Motor neuron (in vitro differentiated cells): ENCODE results near the gene MT1F. TPM values are rescaled to one million over a fixed set of nuclear protein-coding genes. Genes with fewer than 3 reads are reported as not detected.

Source experiments
- ATAC-seq, 8 experiments: fragments of 200-7000 bp; cut with Tn5 transposase; replicated peaks in 6 of 8; 2 replicates each; pipeline ENCODE4 v1.8.0; 2021; ENCODE audit warnings: mild to moderate bottlenecking in 8 of 8, moderate library complexity in 8 of 8
- H3K27ac ChIP-seq, 2 donors: fragments of 250-450 bp; sonication (Bioruptor Pico); 2 replicates each; pipeline ENCODE4 v1.9.0; 2021; ENCODE audit warnings: antibody characterized with exemption in 2 of 2, mild to moderate bottlenecking in 2 of 2, moderate library complexity in 1 of 2
- H3K4me1 ChIP-seq, 2 donors: fragments of 250-450 bp; sonication (Bioruptor Pico); replicated peaks in 1 of 2; 2 replicates each; pipeline ENCODE4 v1.6.1; 2021; ENCODE audit warnings: antibody characterized with exemption in 2 of 2, mild to moderate bottlenecking in 2 of 2, moderate library complexity in 1 of 2
- H3K4me3 ChIP-seq, 5 donors: fragments of 250-450 bp; sonication (Bioruptor Pico); 2 replicates each; pipeline ENCODE4 v1.9.0; 2021; ENCODE audit warnings: antibody characterized with exemption in 5 of 5, mild to moderate bottlenecking in 5 of 5, moderate library complexity in 4 of 5
- WGBS, 10 experiments: fragments of 450-650 bp; shearing (Covaris generic); methylation state at CpG; one replicate each; pipeline ENCODE4 v1.0.0; 2022; 5-methylcytosine and 5-hydroxymethylcytosine counted together
- in situ Hi-C, 9 experiments: fragments of 400-800 bp; cut with MboI; loops; one replicate each; pipeline ENCODE4 v1.15.0; 2021; ENCODE audit warnings: low sequenced_read_pairs in 9 of 9, low pct_unique_long_range_greater_than_20kb in 2 of 9; ENCODE audit not compliant: unreplicated experiment in 9 of 9
- total RNA-seq, 8 experiments: library from RNA; unstranded; fragments of 300-600 nt; gene quantifications; 2 replicates each; pipeline versions ENCODE4 v1.2.3 to v1.2.4, GENCODE V29; 2022

MT1F gene
- total RNA-seq, 8 experiments from 2014 or later, result 1.8 to 156 (median 11.3) TPM; not detected in 1

GRCh38 chr16:56640076-56640475 is 17.7 kb upstream of the MT1F start:
- in situ Hi-C loops, result no loop called here
- Histone ChIP-seq H3K27ac (no peak overlapping the region), H3K4me3 (no peak overlapping the region), H3K4me1 (peaks cover 9 to 18% of the 10 kb centered on the region in 2 donors)
- 56 to 88% (median 71%) methylated on average over 1 of the region's 1 CpG; no CpG with 5 or more reads in 1 of the 10 experiments for WGBS, 10 experiments
- no peak for ATAC-seq

- peaks cover 4 to 15% of the 10 kb centered on the region in 2 donors for H3K4me1 ChIP-seq
- in situ Hi-C loops, result no loop called here
- no peak overlapping the region for H3K27ac ChIP-seq
- no peak overlapping the region for H3K4me3 ChIP-seq
- 40 to 93% (median 79%) methylated on average over 1 to 2 of the region's 2 CpGs; no CpG with 5 or more reads in 7 of the 10 experiments for WGBS, 10 experiments
- no peak for ATAC-seq
Measured at GRCh38 chr16:56641166-56641565, 16.6 kb upstream of the MT1F start.

GRCh38 chr16:56643080-56643778 is 14.5 kb upstream of the MT1F start:
- in situ Hi-C loops, result no loop called here
- 5 to 40% (median 8%) methylated on average over 2 to 20 of the region's 42 CpGs; no CpG with 5 or more reads in 4 of the 10 experiments for WGBS, 10 experiments
- Histone ChIP-seq H3K4me1 (peaks cover 4 to 12% of the 10 kb centered on the region in 2 donors), H3K4me3 (no peak overlapping the region), H3K27ac (no peak overlapping the region)
- ATAC-seq, result peak; percentile 71 to 98 (median 92)

- H3K27ac ChIP-seq, result no peak overlapping the region
- 20 to 44% (median 29%) methylated on average over 1 to 4 of the region's 5 CpGs; no CpG with 5 or more reads in 5 of the 10 experiments for WGBS, 10 experiments
- no peak overlapping the region for H3K4me3 ChIP-seq
- ATAC-seq, result no peak
- H3K4me1 ChIP-seq, result peaks cover under 1 to 6% of the 10 kb centered on the region in 2 donors
- in situ Hi-C loops, result no loop called here
Measured at GRCh38 chr16:56643833-56644232, 13.9 kb upstream of the MT1F start.

GRCh38 chr16:56645311-56645710 is 12.4 kb upstream of the MT1F start:
- WGBS, 10 experiments, result 20 to 86% (median 50%) methylated on average over 1 of the region's 1 CpG; no CpG with 5 or more reads in 3 of the 10 experiments
- H3K4me3 ChIP-seq, result no peak overlapping the region
- no peak overlapping the region for H3K27ac ChIP-seq
- peaks cover 0 to 6% of the 10 kb centered on the region in 2 donors for H3K4me1 ChIP-seq
- in situ Hi-C loops, result no loop called here
- ATAC-seq, result no peak

- no peak overlapping the region for H3K27ac ChIP-seq
- 0 to 17% (median 0%) methylated on average over 1 of the region's 1 CpG; no CpG with 5 or more reads in 5 of the 10 experiments for whole genome bisulfite sequencing, 10 experiments
- ATAC-seq, result no peak
- H3K4me1 ChIP-seq, result peaks cover 0 to 6% of the 10 kb centered on the region in 2 donors
- no peak overlapping the region for H3K4me3 ChIP-seq
- in situ Hi-C loops, result no loop called here
Measured at GRCh38 chr16:56645838-56646237, 11.9 kb upstream of the MT1F start.

GRCh38 chr16:56647641-56648431 is 9.9 kb upstream of the MT1F start:
- no peak overlapping the region for H3K4me3 ChIP-seq
- no peak overlapping the region for H3K27ac ChIP-seq
- in situ Hi-C loops, result no loop called here
- 0 to 100% (median 42%) methylated on average over 1 to 18 of the region's 33 CpGs; no CpG with 5 or more reads in 2 of the 10 experiments for WGBS, 10 experiments
- H3K4me1 ChIP-seq, result peaks cover 0 to 6% of the 10 kb centered on the region in 2 donors
- ATAC-seq, result peak in 1 of 8 experiments; percentile 25

- in situ Hi-C loops, result no loop called here
- 50% methylated on average over 1 of the region's 2 CpGs; no CpG with 5 or more reads in 9 of the 10 experiments for WGBS, 10 experiments
- Histone ChIP-seq H3K27ac (no peak overlapping the region), H3K4me1 (no peaks in the 10 kb centered on the region), H3K4me3 (no peak overlapping the region)
- no peak for ATAC-seq
Measured at GRCh38 chr16:56649271-56649670, 8.5 kb upstream of the MT1F start.

GRCh38 chr16:56649820-56650219 is 7.9 kb upstream of the MT1F start:
- ATAC-seq, result no peak
- H3K4me1 ChIP-seq, result no peaks in the 10 kb centered on the region
- in situ Hi-C loops, result no loop called here
- H3K4me3 ChIP-seq, result no peak overlapping the region
- no peak overlapping the region for H3K27ac ChIP-seq
- WGBS, 10 experiments, result 29 to 79% (median 55%) methylated on average over 1 to 3 of the region's 3 CpGs; no CpG with 5 or more reads in 2 of the 10 experiments

GRCh38 chr16:56651586-56651985 is 6.2 kb upstream of the MT1F start, which contains the start of gene MT1B:
TSS of gene MT1B (plus strand) at chr16:56651886. CDS start at chr16:56651954, 68 bp downstream.
- in situ Hi-C loops, result no loop called here
- 36 to 100% (median 58%) methylated on average over 1 to 5 of the region's 7 CpGs; no CpG with 5 or more reads in 4 of the 10 experiments for WGBS, 10 experiments
- Histone ChIP-seq H3K27ac (no peak within 1 kb of the TSS), H3K4me3 (no peak within 1 kb of the TSS), H3K4me1 (no peaks in the 10 kb centered on the region)
- ATAC-seq, result no peak

- in situ Hi-C loops, result no loop called here
- ATAC-seq, result no peak
- WGBS, 10 experiments, result 33 to 40% methylated on average over 1 of the region's 1 CpG; no CpG with 5 or more reads in 8 of the 10 experiments
- Histone ChIP-seq H3K27ac (no peak overlapping the region), H3K4me1 (peaks cover 0 to 4% of the 10 kb centered on the region in 2 donors), H3K4me3 (no peak overlapping the region)
Measured at GRCh38 chr16:56652600-56652999, 5.2 kb upstream of the MT1F start.

GRCh38 chr16:56653218-56653617 is 4.5 kb upstream of the MT1F start:
- ATAC-seq, result no peak
- no peak overlapping the region for H3K4me3 ChIP-seq
- in situ Hi-C loops, result no loop called here
- H3K4me1 ChIP-seq, result peaks cover 3 to 8% of the 10 kb centered on the region in 2 donors
- H3K27ac ChIP-seq, result no peak overlapping the region
- 40 to 77% (median 57%) methylated on average over 2 to 7 of the region's 7 CpGs; no CpG with 5 or more reads in 1 of the 10 experiments for WGBS, 10 experiments

- in situ Hi-C loops, result no loop called here
- Histone ChIP-seq H3K4me3 (peak overlapping the region; percentile 27 to 36 (median 33)), H3K4me1 (peaks cover 8 to 17% of the 10 kb centered on the region in 2 donors), H3K27ac (no peak overlapping the region)
- WGBS, 10 experiments, result 13 to 49% (median 20%) methylated on average over 2 to 8 of the region's 10 CpGs; no CpG with 5 or more reads in 4 of the 10 experiments
- ATAC-seq, result no peak
Measured at GRCh38 chr16:56658327-56658875, 642 bp downstream of the MT1F start.
